ENCODE results near the gene GPX4. TPM values are rescaled to one million over a fixed set of nuclear protein-coding genes. Genes with fewer than 3 reads are reported as not detected.

Gene GPX4
- total and polyA plus RNA-seq, 9 of the 15 experiments (the other 6 are each of a cell fraction or from before 2014, with no cell fraction given), result 61.4 to 661 (median 349) TPM

GRCh38 chr19:1079566-1080111 lies 24.2 kb upstream of the GPX4 start:
- Histone ChIP-seq H3K36me3 (ENCODE audit: control insufficient read depth, insufficient read depth, low read length) (peaks cover 10% of the 10 kb centered on the region; the same call in 2 of the 3 replicates), H3K4me2 (ENCODE audit: insufficient read depth, low read length) (no peak overlapping the region; the same call in 1 of the 2 replicates), H3K27me3 (ENCODE audit: control insufficient read depth in 2 of 2, insufficient read depth in 2 of 2, low read length in 2 of 2) (no peaks in the 10 kb centered on the region), H3K9me1 (ENCODE audit: control insufficient read depth, insufficient read depth, low read length) (peaks cover 3% of the 10 kb centered on the region), H3K79me2 (ENCODE audit: control insufficient read depth, insufficient read depth, low read length) (no peaks in the 10 kb centered on the region), H3K4me1 (replicated peaks in 1 of 2; ENCODE audit: control insufficient read depth in 2 of 2, insufficient read depth in 2 of 2, low read length in 2 of 2) (peaks cover 18 to 78% of the 10 kb centered on the region in 2 experiments), H2AFZ (ENCODE audit: low read depth, low read length) (no peak overlapping the region), H3K9ac (ENCODE audit: insufficient read depth in 1 of 2, low read depth in 2 of 2, low read length in 2 of 2) (peak overlapping the region in 1 of 2 experiments; percentile 50; a peak in 2 of 4 replicates), H3K4me3 (no peak overlapping the region), H4K20me1 (replicated peaks; ENCODE audit: control insufficient read depth, insufficient read depth, low read length) (no peaks in the 10 kb centered on the region), H3K27ac (ENCODE audit: extremely low read depth, low read depth, low read length) (no peak overlapping the region), H3K9me3 (replicated peaks; ENCODE audit: control insufficient read depth, insufficient read depth, low read depth, low read length) (no peaks in the 10 kb centered on the region)
- ATAC-seq (no peak), FAIRE-seq (no peak), DNase-seq (ENCODE audit: extremely low read depth in 1 of 4, low spot score in 3 of 4) (peak in 1 of 4 experiments; percentile 59)
- intact Hi-C loops (cut with micrococcal nuclease) (loop anchor here (5.0 kb wide), 1 partner anchor 37 kb away; the partner anchor contains the start of gene ABCA7), in situ Hi-C loops (cut with MboI) (no loop called here)
- 51% methylated on average over 34 of the region's 45 CpGs for WGBS (ENCODE audit: insufficient coverage, low coverage, missing lambda C conversion rate)
- POLR2A ChIA-PET, result interaction anchor here (1.5 to 1.8 kb wide), 2 partner anchors 13 to 189 kb away, joined by 6 read pairs; partner anchors contain the start of genes ARHGAP45 and CIRBP
- CTCF ChIA-PET (ENCODE audit: low intra/inter-chr PET ratio), result no interaction called here
- BruUV-seq (replicated peaks), result no TSS peak
- TF ChIP-seq ATF7 (IDR thresholded peaks at IDR 0.05) (peak; percentile 36; the same call in 1 of the 2 replicates), MLLT1 (IDR thresholded peaks at IDR 0.05) (no peak), CTBP1 (IDR thresholded peaks at IDR 0.05; ENCODE audit: borderline replicate concordance) (peak; percentile 52; the same call in 1 of the 2 replicates), SNRNP70 (optimal IDR thresholded peaks at IDR 0.05; ENCODE audit: low read depth, low read length) (no peak), POLR2G (IDR thresholded peaks at IDR 0.05; ENCODE audit: low read depth, low read length) (peak; percentile 9; the same call in 1 of the 2 replicates), GTF3C2 (IDR thresholded peaks at IDR 0.05; ENCODE audit: borderline replicate concordance, extremely low read depth, insufficient read length) (peak; percentile 44), NRF1 (conservative IDR thresholded peaks at IDR 0.05 in 1 of 2, IDR thresholded peaks at IDR 0.05 in 1 of 2) (peak; percentile 40 to 62; a peak in 3 of 4 replicates), MAX (CRISPR knock-in tag; IDR thresholded peaks at IDR 0.05) (0 out of 2 replicates have a peak, but pooled peaks have one; percentile 26), L3MBTL2 (IDR thresholded peaks at IDR 0.05) (peak; percentile 39; the same call in 1 of the 2 replicates)
